DMS53 (cell line): ENCODE measurements around the gene LRBA.

Experiments
- DNase-seq: peaks from one replicate; lab custom pipeline; 2025; lab: John Stamatoyannopoulos, UW

The LRBA gene

GRCh38 chr4:150805183-150806025, 209.7 kb downstream of the LRBA start:
- no peak for DNase-seq

GRCh38 chr4:150801833-150802232, 213.3 kb downstream of the LRBA start:
- no peak for DNase-seq

GRCh38 chr4:150799207-150799606, 215.9 kb downstream of the LRBA start:
- DNase-seq, result no peak

GRCh38 chr4:150794706-150795105, 220.4 kb downstream of the LRBA start:
- no peak for DNase-seq

GRCh38 chr4:150789864-150790263, 225.2 kb downstream of the LRBA start:
- DNase-seq, result no peak

GRCh38 chr4:150784939-150785338, 230.1 kb downstream of the LRBA start:
- no peak for DNase-seq

- no peak for DNase-seq
Measured at GRCh38 chr4:150784305-150784704, 230.8 kb downstream of the LRBA start.

GRCh38 chr4:150782921-150783320, 232.2 kb downstream of the LRBA start:
- DNase-seq, result no peak

GRCh38 chr4:150782311-150782710, 232.8 kb downstream of the LRBA start:
- peak; percentile 1 for DNase-seq

GRCh38 chr4:150781191-150781590, 233.9 kb downstream of the LRBA start:
- no peak for DNase-seq

- DNase-seq, result no peak
Measured at GRCh38 chr4:150779707-150780106, 235.4 kb downstream of the LRBA start.

GRCh38 chr4:150773729-150774449, 241.2 kb downstream of the LRBA start:
- no peak for DNase-seq

- no peak for DNase-seq
Measured at GRCh38 chr4:150773032-150773431, 242.1 kb downstream of the LRBA start.

- no peak for DNase-seq
Measured at GRCh38 chr4:150771382-150771781, 243.7 kb downstream of the LRBA start.

- peak; percentile 53 for DNase-seq
Measured at GRCh38 chr4:150769845-150770244, 245.2 kb downstream of the LRBA start.

- DNase-seq, result peak; percentile 62
Measured at GRCh38 chr4:150769248-150769647, 245.8 kb downstream of the LRBA start.

GRCh38 chr4:150768497-150768896, 246.6 kb downstream of the LRBA start:
- no peak for DNase-seq

- no peak for DNase-seq
Measured at GRCh38 chr4:150765216-150765615, 249.9 kb downstream of the LRBA start.

GRCh38 chr4:150751648-150752047, 263.4 kb downstream of the LRBA start:
- no peak for DNase-seq

- DNase-seq, result no peak
Measured at GRCh38 chr4:150750824-150751223, 264.3 kb downstream of the LRBA start.

- no peak for DNase-seq
Measured at GRCh38 chr4:150746156-150746555, 268.9 kb downstream of the LRBA start.

- no peak for DNase-seq
Measured at GRCh38 chr4:150744570-150744969, 270.5 kb downstream of the LRBA start.

- no peak for DNase-seq
Measured at GRCh38 chr4:150743564-150744342, 271.3 kb downstream of the LRBA start.
